Tibial nerve (tissue), 4 donors: ENCODE data around the gene ZNF688. TPM values are rescaled to one million over a fixed set of nuclear protein-coding genes. Genes with fewer than 3 reads are reported as not detected.

ENCODE experiments used
- DNase-seq, 2 donors: peaks; one replicate each; pipeline ENCODE4 v3.0.0-alpha.2; 2019; ENCODE audit warnings: low spot score in 2 of 2
- H3K27ac ChIP-seq, 4 donors: fragments of 200-600 bp; sonication (generic) in 3 of 4; one replicate each; pipeline ENCODE4 v1.5.1; 2017 to 2019; ENCODE audit warnings: mild to moderate bottlenecking in 1 of 4
- H3K27me3 ChIP-seq, 2 donors: fragments of 200-600 bp; sonication (generic) in 1 of 2; one replicate each; pipeline versions ENCODE4 v1.5.1 to v1.6.0; 2017 to 2019
- H3K36me3 ChIP-seq, 3 donors: fragments of 200-600 bp; sonication (generic); one replicate each; pipeline ENCODE4 v1.5.1; 2018 to 2019
- H3K4me1 ChIP-seq, 4 donors: fragments of 200-600 bp; sonication (generic) in 3 of 4; one replicate each; pipeline ENCODE4 v1.5.1; 2017 to 2019
- H3K4me3 ChIP-seq, 4 donors: fragments of 200-600 bp; sonication (generic) in 3 of 4; one replicate each; pipeline ENCODE4 v1.5.1; 2017 to 2019; ENCODE audit warnings: mild to moderate bottlenecking in 1 of 4, moderate library complexity in 1 of 4
- H3K9me3 ChIP-seq, 4 donors: fragments of 200-600 bp; sonication (generic) in 3 of 4; one replicate each; pipeline ENCODE4 v1.5.1; 2017 to 2019
- CTCF ChIP-seq, 5 experiments: fragments of 200-600 bp in 3 of 5; fragments of 450-650 bp in 2 of 5; sonication (generic) in 3 of 5; IDR thresholded peaks; one replicate each; pipeline ENCODE4 v1.5.1; 2016 to 2019; ENCODE audit warnings: antibody characterized with exemption in 5 of 5, mild to moderate bottlenecking in 3 of 5, moderate library complexity in 2 of 5
- EP300 ChIP-seq, 2 donors: sonication (generic); formaldehyde crosslinking; IDR thresholded peaks; one replicate each; pipeline ENCODE4 v1.6.1; 2017; ENCODE audit warnings: antibody characterized with exemption in 2 of 2, mild to moderate bottlenecking in 1 of 2
- POLR2A ChIP-seq, 2 donors: fragments of 450-650 bp; IDR thresholded peaks; one replicate each; pipeline ENCODE4 v1.6.1; 2017; ENCODE audit warnings: antibody characterized with exemption in 2 of 2, mild to moderate bottlenecking in 2 of 2, moderate library complexity in 2 of 2
- WGBS, 2 donors: methylation state at CpG; one replicate each; pipeline ENCODE4 v1.1.5; 2018; 5-methylcytosine and 5-hydroxymethylcytosine counted together
- total RNA-seq, 4 donors: library from RNA; depleted of rRNA; stranded (reverse); fragments of >200 nt; gene quantifications; one replicate each; pipeline ENCODE4 v1.1.0, GENCODE V29; 2016

Gene ZNF688
- total RNA-seq, 4 donors from 2014 or later: 15.7 to 28.6 (median 22.9) TPM

- Histone ChIP-seq H3K27ac (no peak overlapping the region), H3K36me3 (peaks cover 0 to 67% (median 13%) of the 10 kb centered on the region in 3 donors), H3K4me3 (no peak overlapping the region), H3K27me3 (no peaks in the 10 kb centered on the region), H3K4me1 (peaks cover 0 to 18% (median 4%) of the 10 kb centered on the region in 4 donors), H3K9me3 (no peaks in the 10 kb centered on the region)
- DNase-seq: no peak
- 87 to 95% methylated on average over 15 of the region's 15 CpGs for WGBS, 2 donors
- TF ChIP-seq EP300 (IDR thresholded peaks at IDR 0.05) (no peak), CTCF (IDR thresholded peaks at IDR 0.05) (no peak), POLR2A (IDR thresholded peaks at IDR 0.05) (no peak)
These were observed 33.6 kb upstream of the ZNF688 start for GRCh38 chr16:30605158-30605557.

GRCh38 chr16:30604316-30604947 is 32.9 kb upstream of the ZNF688 start:
- 92 to 94% methylated on average over 42 to 49 of the region's 49 CpGs for WGBS, 2 donors
- peaks cover 0 to 67% (median 13%) of the 10 kb centered on the region in 3 donors for H3K36me3 ChIP-seq
- H3K27ac ChIP-seq: no peak overlapping the region
- DNase-seq: no peak
- no peak overlapping the region for H3K4me3 ChIP-seq
- no peaks in the 10 kb centered on the region for H3K27me3 ChIP-seq
- H3K4me1 ChIP-seq: peaks cover 0 to 17% (median 4%) of the 10 kb centered on the region in 4 donors
- no peaks in the 10 kb centered on the region for H3K9me3 ChIP-seq
- no peak for TF ChIP-seq POLR2A (IDR thresholded peaks at IDR 0.05)
- TF ChIP-seq EP300 (IDR thresholded peaks at IDR 0.05): no peak
- TF ChIP-seq CTCF (IDR thresholded peaks at IDR 0.05): no peak

GRCh38 chr16:30603945-30604315 is 32.4 kb upstream of the ZNF688 start:
- TF ChIP-seq CTCF (IDR thresholded peaks at IDR 0.05) (no peak), EP300 (IDR thresholded peaks at IDR 0.05) (no peak), POLR2A (IDR thresholded peaks at IDR 0.05) (no peak)
- H3K27me3 ChIP-seq: no peaks in the 10 kb centered on the region
- H3K4me1 ChIP-seq: peaks cover 0 to 12% (median 2%) of the 10 kb centered on the region in 4 donors
- H3K4me3 ChIP-seq: no peak overlapping the region
- H3K36me3 ChIP-seq: peaks cover 0 to 67% (median 13%) of the 10 kb centered on the region in 3 donors
- H3K9me3 ChIP-seq: no peaks in the 10 kb centered on the region
- DNase-seq: no peak
- H3K27ac ChIP-seq: no peak overlapping the region
- 78 to 87% methylated on average over 7 of the region's 7 CpGs for WGBS, 2 donors

- no peak overlapping the region for H3K27ac ChIP-seq
- H3K9me3 ChIP-seq: no peaks in the 10 kb centered on the region
- H3K36me3 ChIP-seq: peaks cover 0 to 60% (median 13%) of the 10 kb centered on the region in 3 donors
- no peak for DNase-seq
- TF ChIP-seq EP300 (IDR thresholded peaks at IDR 0.05) (peak in 1 of 2 donors; percentile 22), CTCF (IDR thresholded peaks at IDR 0.05) (no peak)
- H3K4me1 ChIP-seq: peaks cover 0 to 4% (median under 1%) of the 10 kb centered on the region in 4 donors
- no peaks in the 10 kb centered on the region for H3K27me3 ChIP-seq
- H3K4me3 ChIP-seq: no peak overlapping the region
- WGBS, 2 donors: 49 to 68% methylated on average over 4 of the region's 4 CpGs
These were observed 31.2 kb upstream of the ZNF688 start for GRCh38 chr16:30602616-30603277.

GRCh38 chr16:30601966-30602365 is 30.5 kb upstream of the ZNF688 start:
- DNase-seq: no peak
- Histone ChIP-seq H3K9me3 (no peaks in the 10 kb centered on the region), H3K27ac (no peak overlapping the region), H3K4me1 (peaks cover 0 to 4% (median 1%) of the 10 kb centered on the region in 4 donors), H3K4me3 (no peak overlapping the region), H3K27me3 (no peaks in the 10 kb centered on the region), H3K36me3 (peaks cover 0 to 52% (median 13%) of the 10 kb centered on the region in 3 donors)
- TF ChIP-seq EP300 (IDR thresholded peaks at IDR 0.05) (no peak), CTCF (IDR thresholded peaks at IDR 0.05) (no peak), POLR2A (IDR thresholded peaks at IDR 0.05) (no peak)
- 71 to 76% methylated on average over 4 of the region's 4 CpGs for WGBS, 2 donors
